HG03439 (cell line): ENCODE results near the gene ARMC9.
"Not testable (repeated sequence)": the region's sequence is repeated elsewhere in the genome, so short reads cannot be mapped to it uniquely, and the experiment has no call there.

Source experiments
- ATAC-seq: cut with Tn5 transposase; IDR thresholded peaks from one replicate; pipeline ENCODE4 v1.9.1; 2021; ENCODE audit warnings: mild to moderate bottlenecking, moderate library complexity; ENCODE audit not compliant: unreplicated experiment

ARMC9 gene

DNA sequence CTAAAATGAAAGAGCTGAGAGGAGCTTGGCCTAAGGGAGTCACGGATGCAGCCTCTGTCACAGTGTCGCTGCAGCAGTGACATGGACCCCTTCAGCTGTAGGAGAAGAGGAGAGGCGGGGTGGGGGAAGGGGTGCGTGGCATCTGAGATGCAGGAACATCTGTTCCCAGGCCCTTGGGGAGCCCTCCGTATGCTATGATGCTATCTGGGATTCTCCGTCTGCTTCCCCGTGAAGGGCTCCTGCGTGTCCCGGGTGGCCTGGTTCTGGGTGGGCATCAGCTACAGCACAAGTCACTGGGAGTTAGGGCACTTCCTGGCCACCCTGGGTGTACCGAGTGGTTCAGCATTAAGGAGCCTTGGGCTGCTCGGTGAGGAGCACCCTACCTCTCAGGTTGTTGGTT is 161.5 kb downstream of the ARMC9 start:
- ATAC-seq = no peak

DNA sequence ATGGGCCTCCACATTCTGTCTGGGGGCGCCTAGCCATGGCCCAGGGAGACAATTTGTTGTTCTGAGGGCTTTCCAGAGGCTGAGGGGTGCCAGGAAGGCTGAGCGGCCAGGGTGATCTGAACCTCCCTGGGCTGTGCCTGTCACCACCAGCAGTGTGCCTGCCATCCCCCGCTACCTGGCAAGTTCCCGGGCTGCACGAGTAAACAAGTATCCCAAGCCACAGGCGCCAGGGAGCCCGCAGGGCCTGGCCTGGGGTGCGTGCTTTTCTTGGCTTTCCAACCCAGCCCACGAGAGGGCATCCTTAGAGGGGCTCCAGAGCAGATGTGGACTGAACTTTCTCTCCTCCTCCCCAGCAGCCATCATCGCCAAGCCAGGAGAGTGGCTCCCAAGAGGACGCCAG is 162.0 kb downstream of the ARMC9 start:
- no peak for ATAC-seq

GRCh38 chr2:231360881-231361371 is 162.5 kb downstream of the ARMC9 start:
- ATAC-seq = no peak

DNA sequence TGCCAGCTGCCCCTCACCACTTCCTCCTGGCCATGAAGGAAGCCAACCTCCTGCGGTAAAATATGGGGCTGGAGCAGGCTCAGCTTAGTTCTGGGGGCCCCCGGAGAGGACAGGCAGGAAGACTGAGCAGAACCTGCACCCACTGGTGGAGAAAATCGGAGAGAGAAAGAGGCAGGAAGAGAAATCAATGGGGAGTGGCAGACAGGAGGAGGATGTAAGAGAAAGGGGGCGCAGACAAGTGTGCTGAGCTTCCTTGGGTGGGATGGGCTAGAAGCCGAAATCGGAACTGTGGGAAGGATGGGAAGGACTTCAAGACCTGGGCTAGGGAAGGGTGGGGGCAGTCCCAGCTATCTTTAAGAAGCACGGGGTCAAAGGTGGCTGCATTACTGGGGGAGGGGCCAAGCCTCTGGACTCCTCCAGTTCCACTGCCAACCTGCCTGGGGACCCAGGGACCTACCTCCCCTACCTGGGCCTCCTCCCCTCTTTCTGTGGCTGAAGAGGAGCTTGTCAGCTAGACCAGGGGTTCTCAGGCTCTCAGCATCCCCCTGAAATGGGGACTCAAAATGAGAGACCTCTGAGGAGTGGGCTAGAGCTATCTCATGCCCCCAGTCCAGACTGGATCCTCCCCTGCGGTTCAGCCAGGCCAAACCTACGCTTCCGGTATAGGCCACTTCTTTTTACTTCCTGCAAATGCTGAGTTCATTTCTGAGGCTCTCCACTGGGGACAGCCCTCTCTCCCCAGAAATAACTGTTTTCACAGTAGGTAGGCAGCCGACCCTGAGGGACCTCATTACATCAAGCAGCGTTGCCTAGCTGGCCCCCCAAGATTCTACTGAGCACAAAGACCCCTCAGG is 163.5 kb downstream of the ARMC9 start:
- ATAC-seq = peak; percentile 54

DNA sequence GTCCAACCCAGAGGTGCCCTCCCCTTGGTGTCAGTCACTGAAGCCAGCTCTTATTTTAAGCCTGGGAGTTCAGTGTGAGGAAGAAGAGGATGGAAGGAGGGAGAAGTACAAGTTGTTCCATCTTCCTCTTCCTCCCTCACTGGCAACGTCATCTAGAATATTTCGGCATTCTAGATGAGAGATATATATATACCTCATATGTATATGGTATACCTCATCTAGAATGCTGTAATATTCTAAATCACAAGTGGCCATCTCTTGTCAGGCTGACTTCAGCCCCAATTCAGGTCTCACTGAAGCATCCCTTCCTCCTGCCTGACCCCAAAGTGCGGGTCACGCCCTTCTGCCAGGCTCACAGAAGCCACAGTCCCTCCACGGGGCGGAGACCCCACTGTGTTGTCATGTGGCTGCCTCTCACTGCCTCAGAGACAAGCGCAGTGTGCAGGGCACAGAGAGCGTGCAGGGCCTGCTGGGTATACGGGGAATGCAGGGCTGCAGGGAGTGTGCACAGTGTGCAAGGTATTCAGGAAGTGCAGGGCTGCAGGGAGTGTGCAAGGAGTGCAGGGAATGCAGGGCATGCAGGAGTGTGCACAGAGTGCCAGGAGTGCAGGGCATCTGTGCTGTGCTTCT is 164.2 kb downstream of the ARMC9 start:
- no peak for ATAC-seq

GRCh38 chr2:231364061-231364460 is 165.6 kb downstream of the ARMC9 start:
- no peak for ATAC-seq

DNA sequence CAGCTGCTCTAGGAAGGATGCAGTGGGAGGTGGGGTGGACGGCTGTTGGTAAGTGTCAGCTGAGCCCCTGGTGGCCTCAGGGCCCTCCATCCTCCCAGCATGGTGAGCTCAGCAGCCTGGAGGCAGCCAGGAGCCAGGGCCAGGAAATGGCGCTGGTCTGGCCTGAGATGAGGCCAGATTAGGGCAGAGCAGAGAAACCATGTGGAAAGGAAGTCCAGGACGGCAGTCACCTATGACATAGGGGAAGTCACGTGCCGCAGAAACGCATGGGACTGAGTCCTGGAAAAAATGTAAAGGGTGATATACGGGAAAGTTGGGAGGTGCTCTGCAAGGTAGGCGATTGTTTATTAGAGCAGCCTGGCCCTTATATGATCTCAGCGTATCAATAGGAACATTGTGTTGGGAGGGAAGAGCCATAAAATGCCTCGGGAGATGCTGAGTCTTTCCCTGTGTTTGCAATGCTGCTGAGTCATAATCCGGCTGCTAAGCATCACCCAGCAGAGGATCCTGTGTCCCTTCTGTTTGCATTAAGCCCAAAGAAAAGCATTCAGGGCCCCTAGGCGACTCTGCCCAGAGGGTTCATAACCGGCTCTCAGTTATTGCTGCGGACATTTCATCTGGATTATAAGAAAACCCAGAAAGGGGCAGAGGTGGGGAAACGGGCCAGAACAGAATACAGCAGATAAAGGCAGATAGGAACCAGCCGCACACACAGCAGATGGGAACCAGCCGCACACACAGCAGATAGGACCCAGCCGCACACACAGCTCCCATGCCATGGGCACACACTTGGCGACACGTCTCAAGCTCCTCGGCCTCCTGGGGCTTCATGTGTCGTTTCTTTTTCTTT is 166.8 kb downstream of the ARMC9 start:
- ATAC-seq = no peak

DNA sequence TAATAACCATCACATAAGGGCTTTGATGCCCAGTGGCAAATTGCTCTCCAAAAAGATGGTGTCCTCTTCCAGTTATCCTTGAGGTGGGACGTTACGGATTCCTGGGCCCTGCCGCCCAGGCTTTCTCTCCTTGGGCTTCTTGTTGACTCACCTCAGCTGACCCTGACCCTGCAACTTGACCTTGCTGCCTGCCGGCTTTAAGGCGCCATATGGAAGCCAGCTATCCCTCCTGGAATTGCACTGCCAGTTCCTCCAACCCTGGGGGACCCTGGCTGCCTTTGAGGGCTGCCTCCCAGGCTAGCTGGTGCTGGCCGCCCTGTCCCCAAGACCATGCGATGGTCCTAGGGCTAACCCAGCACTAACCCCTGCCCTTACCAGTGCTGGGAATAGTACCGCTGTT is 168.7 kb downstream of the ARMC9 start:
- ATAC-seq = no peak

DNA sequence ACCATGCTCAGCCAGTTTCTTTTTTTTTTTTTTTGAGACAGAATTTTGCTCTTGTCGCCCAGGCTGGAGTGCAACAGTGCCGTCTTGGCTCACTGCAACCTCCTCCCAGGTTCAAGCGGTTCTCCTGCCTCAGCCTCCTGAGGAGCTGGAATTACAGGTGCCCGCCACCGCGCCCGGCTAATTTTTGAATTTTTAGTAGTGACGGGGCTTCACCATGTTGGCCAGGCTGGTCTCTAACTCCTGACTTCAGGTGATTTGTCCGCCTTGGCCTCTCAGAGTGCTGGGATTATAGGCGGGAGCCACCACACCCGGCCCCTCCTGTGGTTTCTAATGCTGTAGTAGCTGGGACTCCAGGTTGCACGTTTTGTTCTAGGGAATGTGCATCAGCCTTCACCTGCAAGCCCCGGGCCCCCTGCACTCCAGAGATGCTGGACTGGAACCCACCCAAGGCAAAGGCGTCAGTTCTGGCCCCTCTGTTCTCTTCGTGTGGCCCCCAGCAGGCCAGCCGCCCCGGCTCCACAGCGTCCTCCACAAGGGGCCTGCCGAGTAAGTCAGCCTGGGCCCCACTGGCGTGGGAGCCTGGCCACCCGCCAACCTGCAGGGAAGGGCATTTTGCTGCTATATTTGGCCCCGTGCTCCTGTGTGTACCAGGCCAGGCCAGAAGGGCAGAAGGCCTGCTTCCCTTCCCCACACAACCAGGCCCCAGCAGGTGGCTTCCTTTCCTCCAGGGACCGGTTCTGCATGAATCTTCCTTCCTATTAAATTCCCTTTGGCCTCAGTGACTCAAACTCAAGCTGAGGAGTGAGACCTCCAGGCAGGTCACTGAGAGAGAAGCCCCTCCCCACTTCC is 171.4 kb downstream of the ARMC9 start:
- ATAC-seq = no peak

GRCh38 chr2:231370429-231370748 is 172.0 kb downstream of the ARMC9 start:
- ATAC-seq = no peak

GRCh38 chr2:231370749-231371429 is 172.5 kb downstream of the ARMC9 start:
- no peak for ATAC-seq

DNA sequence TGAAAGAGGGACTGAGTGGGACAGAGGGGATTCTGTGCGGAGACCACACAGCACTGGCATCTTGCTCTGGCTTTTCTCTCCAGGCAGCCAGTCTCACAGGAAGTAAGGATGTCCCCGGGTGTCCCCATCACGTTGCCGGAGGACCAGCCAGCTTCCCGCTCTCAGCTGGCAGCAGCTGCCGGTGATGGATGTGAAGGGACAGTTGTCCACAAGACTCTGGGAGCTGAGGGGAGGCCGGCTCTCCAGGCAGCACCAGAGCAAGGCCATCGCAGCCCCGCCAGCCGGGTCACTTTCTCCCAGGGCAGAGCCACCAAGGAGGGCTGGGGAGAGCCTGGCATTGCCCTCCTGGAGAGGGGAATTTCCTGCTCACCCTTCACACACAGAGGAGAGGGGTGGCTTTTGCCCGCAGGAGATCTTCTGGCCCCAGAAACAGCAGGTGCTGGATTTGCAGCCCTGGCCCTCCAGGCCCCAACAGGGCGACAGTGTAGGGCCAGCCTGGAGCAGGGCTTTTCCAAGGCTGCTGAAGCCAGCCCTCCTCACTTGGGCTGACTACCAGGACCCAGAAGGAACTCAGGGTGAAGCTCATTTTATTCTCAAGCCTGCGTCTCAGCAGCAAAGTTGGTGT is 173.1 kb downstream of the ARMC9 start:
- ATAC-seq = no peak

DNA sequence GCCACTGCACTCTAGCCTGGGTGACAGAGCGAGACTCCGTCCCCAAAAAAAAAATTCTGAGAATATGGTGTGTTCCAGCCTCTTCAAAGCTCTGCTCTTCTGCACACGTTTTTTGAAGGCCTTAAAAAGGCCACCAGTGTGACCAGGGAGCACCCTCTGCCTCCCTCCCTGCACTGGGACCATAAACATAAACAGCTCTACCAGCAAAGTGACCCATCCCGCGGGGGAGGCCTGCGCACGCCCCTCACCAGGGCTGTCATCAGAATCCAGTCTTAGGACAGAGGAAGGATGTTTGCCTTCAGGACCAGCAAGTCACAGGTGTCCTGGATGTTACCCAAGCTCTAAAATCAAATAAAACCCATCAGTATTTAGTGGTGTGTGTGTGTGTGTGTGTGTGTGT is 173.9 kb downstream of the ARMC9 start:
- ATAC-seq = no peak

DNA sequence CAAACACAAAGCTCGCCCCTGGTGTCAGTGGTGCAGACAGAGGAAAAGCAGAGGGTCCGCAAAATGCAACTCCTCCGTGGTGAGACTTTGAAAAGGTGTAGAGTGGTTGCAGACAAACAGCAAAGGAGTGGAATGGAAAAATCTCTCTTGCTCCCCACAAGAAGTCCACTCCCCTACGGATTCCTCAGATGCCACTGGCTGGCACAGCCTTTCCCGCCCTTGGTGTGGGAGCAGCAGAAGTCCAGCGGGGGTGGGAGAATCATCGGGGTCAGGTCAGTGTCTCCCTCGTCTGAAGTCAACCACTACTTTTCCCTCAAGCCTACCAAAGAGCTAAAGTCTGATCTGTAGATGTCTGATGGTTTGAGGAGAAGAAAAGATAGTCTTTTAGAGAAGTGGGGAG is 174.8 kb downstream of the ARMC9 start:
- ATAC-seq = no peak

DNA sequence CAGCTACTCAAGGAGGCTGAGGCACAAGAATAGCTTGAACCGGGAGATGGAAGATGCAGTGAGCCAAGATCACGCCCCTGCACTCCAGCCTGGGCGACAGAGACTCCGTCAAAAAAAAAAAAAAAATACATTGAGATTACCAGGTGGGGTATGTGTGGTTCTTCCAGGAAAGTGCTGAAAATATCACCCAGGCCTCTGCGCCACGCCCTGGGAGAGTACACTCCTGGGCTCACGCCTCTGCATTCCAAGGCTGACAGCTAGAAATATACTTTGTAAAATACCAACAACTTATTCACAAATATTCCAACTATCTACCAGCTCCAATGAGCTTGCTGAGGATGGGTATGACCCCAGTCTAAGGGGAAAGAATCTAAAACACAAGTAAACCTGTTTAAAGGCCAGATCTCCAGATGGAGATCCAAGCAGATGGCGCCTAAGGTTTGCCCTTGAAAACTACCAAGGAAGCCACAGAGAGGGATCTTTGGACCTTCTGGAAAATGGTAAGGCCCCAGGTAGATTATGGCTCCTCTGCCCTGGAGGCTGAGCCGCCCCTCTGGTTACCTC is 175.4 kb downstream of the ARMC9 start:
- ATAC-seq = no peak

GRCh38 chr2:231374771-231375170 is 176.3 kb downstream of the ARMC9 start:
- ATAC-seq = no peak

DNA sequence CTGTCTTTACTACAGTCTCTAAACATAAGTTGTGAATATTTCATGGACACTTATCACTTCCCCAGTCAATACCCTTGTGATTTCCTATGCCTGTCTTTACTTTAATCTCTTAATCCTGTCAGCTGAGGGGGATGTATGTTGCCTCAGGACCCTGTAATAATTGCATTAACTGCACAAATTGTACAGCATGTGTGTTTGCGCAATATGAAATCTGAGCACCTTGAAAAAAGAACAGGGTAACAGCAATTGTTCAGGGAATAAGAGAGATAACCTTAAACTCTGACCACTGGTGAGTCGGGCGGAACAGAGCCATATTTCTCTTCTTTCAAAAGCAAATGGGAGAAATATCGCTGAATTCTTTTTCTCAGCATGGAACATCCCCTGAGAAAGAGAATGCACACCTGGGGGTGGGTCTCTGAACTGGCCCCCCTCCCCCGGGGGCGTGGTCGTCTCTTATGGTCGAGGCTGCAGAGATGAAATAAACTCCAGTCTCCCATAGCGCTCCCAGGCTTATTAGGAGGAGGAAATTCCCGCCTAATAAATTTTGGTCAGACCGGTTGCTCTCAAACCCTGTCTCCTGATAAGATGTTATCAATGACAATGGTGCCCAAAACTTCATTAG is 177.7 kb downstream of the ARMC9 start:
- not testable (repeated sequence) for ATAC-seq

DNA sequence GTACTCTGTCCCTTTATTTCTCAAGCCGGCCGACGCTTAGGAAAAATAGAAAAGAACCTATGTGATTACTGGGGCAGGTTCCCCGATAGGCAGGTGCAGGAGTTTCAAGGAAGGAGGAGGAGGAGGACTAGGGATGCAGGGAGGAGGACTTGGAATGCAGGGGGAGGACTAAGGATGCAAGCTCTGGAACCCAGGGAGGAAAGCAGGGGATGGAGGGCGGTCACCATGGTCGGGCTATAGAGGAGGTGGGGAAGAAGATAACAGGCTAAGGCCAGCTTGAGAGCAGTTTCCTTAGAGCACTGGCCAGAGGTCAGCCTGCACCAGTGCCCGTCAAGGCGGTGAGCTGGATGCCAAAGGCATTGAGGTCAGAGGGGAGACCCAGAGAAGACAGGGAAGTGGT is 178.4 kb downstream of the ARMC9 start:
- no peak for ATAC-seq
